Activated naive CD8-positive, alpha-beta T cell treated with anti-CD3 and anti-CD28 coated beads for 36 hours (primary cell): Measurements from ENCODE around the gene ASTE1. TPM values are rescaled to one million over a fixed set of nuclear protein-coding genes. Genes with fewer than 3 reads are reported as not detected.

Experiments
- DNase-seq: peaks from one replicate; pipeline ENCODE4 v3.0.0; 2021
- H3K27ac Mint-ChIP-seq: one replicate; pipeline ENCODE4 v1.8.0; 2022; ENCODE audit warnings: mild to moderate bottlenecking, moderate library complexity, mixed read lengths
- H3K27me3 Mint-ChIP-seq: one replicate; pipeline ENCODE4 v1.8.0; 2022; ENCODE audit warnings: mild to moderate bottlenecking, mixed read lengths
- H3K36me3 Mint-ChIP-seq: one replicate; pipeline ENCODE4 v1.8.0; 2021; ENCODE audit warnings: mild to moderate bottlenecking, mixed read lengths
- H3K4me1 Mint-ChIP-seq: one replicate; pipeline ENCODE4 v1.8.0; 2021; ENCODE audit warnings: mixed read lengths
- H3K4me3 Mint-ChIP-seq: one replicate; pipeline ENCODE4 v1.8.0; 2022; ENCODE audit warnings: mild to moderate bottlenecking, moderate library complexity, mixed read lengths
- H3K9me3 Mint-ChIP-seq: one replicate; pipeline ENCODE4 v1.8.0; 2022; ENCODE audit warnings: mixed read lengths
- total RNA-seq, 2 experiments: library from RNA; stranded (reverse); gene quantifications; one replicate each; pipeline ENCODE4 v1.2.3, GENCODE V29; 2021

The ASTE1 gene
- total RNA-seq, 2 experiments from 2014 or later: 8.0 to 9.6 TPM

DNA sequence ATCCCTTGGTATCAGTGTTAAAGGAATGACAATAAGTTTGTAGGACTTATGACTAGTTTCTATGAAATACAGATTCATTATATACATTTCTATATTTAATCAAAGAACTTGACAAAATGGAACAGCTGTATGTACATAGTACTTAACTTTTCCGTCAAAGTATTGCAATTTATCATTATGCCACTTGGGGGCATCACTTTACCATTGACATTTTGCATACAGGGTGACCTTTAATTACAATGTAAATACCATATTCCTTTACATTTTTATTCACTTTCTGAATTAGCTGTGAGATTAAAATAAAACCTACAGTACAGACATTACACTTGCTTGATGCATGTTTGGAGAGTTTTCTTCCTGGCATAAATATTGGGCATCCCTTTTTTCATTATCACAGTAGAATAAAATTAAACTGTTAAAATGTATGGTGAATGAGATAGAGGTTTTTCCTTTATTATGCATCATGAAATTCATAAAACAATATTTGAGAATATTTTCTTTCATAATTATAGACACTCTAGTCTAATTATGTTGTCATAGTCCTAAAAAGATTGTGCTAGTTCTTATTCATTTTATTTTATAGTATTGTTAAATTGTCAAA lies 7.0 kb upstream of the ASTE1 start:
- Mint-ChIP-seq H3K36me3 (no peaks in the 10 kb centered on the region), H3K9me3 (no peaks in the 10 kb centered on the region), H3K27ac (no peak overlapping the region), H3K4me1 (no peaks in the 10 kb centered on the region), H3K27me3 (no peaks in the 10 kb centered on the region), H3K4me3 (no peak overlapping the region)
- no peak for DNase-seq

DNA sequence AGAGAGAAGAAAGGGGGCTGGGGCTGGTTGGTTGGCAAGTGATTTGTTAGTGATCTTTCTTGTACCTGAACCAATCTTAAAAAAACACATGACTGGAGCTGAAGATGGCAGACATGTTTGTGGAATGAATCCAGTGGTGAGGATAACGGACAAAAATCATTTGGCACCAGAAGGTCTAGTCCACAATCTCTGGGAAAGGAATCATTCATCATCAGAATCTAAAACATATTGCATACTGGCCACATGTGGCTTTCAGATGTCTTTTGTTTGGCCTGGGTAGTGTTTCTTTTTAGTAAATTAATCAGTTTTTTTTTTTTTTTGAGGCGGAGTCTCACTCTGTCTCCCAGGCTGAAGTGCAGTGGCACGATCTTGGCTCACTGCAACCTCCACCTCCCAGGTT lies 5.0 kb upstream of the ASTE1 start:
- no peak overlapping the region for H3K4me3 Mint-ChIP-seq
- H3K9me3 Mint-ChIP-seq: no peaks in the 10 kb centered on the region
- H3K27me3 Mint-ChIP-seq: no peaks in the 10 kb centered on the region
- no peak overlapping the region for H3K27ac Mint-ChIP-seq
- no peak for DNase-seq
- H3K4me1 Mint-ChIP-seq: peaks cover 6% of the 10 kb centered on the region
- H3K36me3 Mint-ChIP-seq: no peaks in the 10 kb centered on the region

DNA sequence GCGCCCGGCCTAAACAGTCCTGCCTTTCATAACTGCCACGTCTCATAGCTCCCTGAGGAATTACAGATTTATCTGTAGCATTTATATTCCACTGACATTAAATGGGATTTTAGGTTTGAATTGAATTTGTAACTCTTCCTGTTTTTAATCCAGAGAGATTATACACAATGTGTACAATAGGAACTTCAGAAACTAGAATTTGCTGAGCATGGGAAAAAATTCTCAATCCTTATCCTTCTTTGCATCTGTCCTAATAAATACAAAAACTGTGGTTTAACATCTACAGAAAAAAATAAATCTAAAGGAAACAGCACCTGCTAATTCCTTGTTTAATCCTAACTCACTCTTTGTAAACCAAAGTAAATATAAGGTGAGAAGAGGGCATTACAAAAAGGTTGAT lies 2.2 kb upstream of the ASTE1 start:
- Mint-ChIP-seq H3K9me3 (no peaks in the 10 kb centered on the region), H3K36me3 (peaks cover 13% of the 10 kb centered on the region), H3K4me3 (no peak overlapping the region), H3K27me3 (no peaks in the 10 kb centered on the region), H3K4me1 (peaks cover 26% of the 10 kb centered on the region), H3K27ac (no peak overlapping the region)
- DNase-seq: no peak

DNA sequence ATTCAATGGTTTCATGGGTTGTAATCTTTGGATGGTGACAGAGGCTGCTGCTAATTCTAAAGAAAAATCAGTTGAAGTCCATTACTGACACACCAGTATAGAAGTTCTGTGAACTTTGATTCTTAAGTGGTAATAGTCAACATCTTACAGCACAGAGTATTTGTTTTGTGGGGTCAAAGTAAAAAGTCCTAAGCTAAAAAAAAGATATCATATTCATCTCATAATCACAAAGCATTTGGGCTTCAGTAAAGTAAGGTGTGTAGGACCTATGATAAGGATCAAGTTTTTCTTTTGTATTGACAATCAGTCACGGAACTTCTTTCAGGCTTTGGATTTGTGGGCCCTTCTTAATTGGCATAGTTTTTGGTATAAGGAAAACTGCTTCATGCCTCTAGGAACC lies 1.1 kb downstream of the ASTE1 start:
- peak overlapping the region; percentile 89 for H3K27ac Mint-ChIP-seq
- no peaks in the 10 kb centered on the region for H3K9me3 Mint-ChIP-seq
- no peak for DNase-seq
- no peaks in the 10 kb centered on the region for H3K27me3 Mint-ChIP-seq
- H3K4me1 Mint-ChIP-seq: peaks cover 47% of the 10 kb centered on the region
- H3K36me3 Mint-ChIP-seq: peaks cover 29% of the 10 kb centered on the region
- H3K4me3 Mint-ChIP-seq: peak overlapping the region; percentile 84

DNA sequence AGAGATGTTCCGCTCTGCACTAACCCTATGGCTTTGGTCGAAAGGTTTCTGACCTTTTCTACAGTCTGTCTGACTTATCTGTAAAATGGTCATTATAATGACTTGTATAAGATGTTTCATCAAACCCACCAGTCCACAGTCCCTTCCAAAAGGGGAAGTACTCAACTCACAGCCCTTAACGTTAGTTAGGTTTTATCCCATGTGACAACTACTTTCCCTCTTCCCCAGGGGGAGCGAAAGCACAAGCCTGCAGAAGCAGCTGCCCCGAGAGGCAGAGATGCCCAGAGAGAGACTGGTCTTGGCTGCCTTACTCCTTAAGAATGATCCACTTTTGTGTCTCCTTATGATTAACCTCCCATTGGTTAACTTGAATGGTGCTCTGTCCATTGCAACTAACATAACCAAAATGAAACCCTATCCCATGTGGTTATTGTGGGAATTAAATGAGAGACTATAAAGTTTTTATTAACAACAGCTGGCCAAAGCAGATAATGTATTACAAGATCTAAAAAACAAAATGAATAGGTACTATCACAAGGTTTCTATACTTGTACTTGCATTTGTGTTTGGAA lies 6.4 kb downstream of the ASTE1 start:
- Mint-ChIP-seq H3K27me3 (no peaks in the 10 kb centered on the region), H3K9me3 (no peaks in the 10 kb centered on the region), H3K27ac (no peak overlapping the region), H3K36me3 (peaks cover 47% of the 10 kb centered on the region), H3K4me3 (no peak overlapping the region), H3K4me1 (peaks cover 56% of the 10 kb centered on the region)
- no peak for DNase-seq

DNA sequence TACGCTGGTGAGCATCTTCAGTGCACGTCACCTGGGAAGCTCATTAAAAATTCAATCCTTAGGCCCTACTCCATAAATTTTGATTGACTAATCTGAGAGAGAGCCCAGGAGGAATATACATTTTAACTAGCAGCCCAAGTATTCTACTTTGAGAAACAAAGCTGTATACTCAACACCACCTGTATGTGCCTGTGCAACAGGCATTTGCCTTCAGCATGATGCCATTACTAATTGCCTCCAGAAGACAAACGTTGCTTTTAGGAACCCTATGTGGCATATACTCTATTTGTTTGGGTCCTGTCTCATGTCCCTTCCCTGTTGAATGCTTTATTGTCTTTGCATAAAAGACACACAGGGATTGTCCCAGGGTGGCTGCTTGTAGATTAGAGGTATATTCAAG lies 7.7 kb downstream of the ASTE1 start:
- Mint-ChIP-seq H3K4me3 (no peak overlapping the region), H3K9me3 (no peaks in the 10 kb centered on the region), H3K4me1 (peaks cover 46% of the 10 kb centered on the region), H3K27me3 (no peaks in the 10 kb centered on the region), H3K27ac (no peak overlapping the region), H3K36me3 (peaks cover 36% of the 10 kb centered on the region)
- no peak for DNase-seq

DNA sequence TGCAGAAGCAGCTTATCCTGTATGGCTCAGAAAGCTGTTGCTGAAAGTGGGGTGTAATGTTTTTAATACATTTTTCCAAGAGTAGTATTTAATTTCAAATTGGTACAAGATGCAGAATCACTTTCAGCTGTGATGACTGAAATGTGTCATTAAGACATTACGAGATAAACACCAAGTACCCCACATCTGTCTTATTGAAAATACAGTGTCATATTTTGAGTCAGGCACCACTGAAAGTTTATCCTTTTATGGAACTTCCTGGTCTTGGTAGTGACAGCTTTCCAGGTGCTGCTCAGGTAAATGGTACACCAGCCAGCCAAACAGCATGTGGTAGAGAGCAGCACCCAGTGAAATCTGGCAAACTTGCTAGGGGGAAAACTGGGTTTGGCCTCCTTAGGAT lies 16.9 kb downstream of the ASTE1 start:
- no peak overlapping the region for H3K27ac Mint-ChIP-seq
- H3K36me3 Mint-ChIP-seq: peaks cover 28% of the 10 kb centered on the region
- H3K27me3 Mint-ChIP-seq: no peaks in the 10 kb centered on the region
- no peak for DNase-seq
- peaks cover 14% of the 10 kb centered on the region for H3K4me1 Mint-ChIP-seq
- no peaks in the 10 kb centered on the region for H3K9me3 Mint-ChIP-seq
- no peak overlapping the region for H3K4me3 Mint-ChIP-seq

DNA sequence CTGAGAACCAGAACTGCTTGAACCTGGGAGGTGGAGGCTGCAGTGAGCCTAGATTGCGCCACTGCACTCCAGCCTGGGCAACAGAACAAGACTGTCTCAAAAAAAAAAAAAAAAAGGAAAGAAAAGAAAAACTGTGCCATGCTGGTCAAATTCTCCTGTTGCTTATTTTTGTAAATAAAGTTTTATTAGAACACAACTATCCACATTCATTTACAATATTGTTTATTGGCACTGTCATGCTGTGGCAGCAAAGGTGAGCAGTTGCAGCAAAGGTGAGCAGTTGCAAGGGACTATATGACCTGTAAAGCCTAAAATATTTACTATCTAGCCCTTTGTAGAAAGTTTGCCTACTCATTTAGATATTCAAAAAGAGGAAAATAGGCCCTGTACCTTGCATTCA lies 18.3 kb downstream of the ASTE1 start:
- no peaks in the 10 kb centered on the region for H3K27me3 Mint-ChIP-seq
- H3K36me3 Mint-ChIP-seq: peaks cover 38% of the 10 kb centered on the region
- no peak overlapping the region for H3K27ac Mint-ChIP-seq

DNA sequence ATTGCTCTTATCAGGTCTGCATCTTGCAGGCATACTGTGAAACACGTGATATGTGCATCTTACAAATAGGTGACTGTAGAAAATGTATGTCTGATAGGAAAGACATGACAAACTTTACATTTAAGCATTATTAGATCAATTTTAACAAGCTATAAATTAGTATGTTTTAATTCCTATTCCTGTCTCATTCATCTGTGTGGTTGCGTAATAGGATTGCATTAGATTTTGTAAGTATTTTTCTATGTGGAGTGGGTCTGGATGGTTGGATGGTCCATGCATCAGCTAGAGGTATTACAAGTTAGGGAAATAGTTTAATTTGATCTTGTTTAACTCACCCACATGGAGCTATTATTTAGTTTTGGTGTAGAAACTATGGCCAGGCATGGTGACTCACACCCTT lies 18.8 kb downstream of the ASTE1 start:
- Mint-ChIP-seq H3K27me3 (no peaks in the 10 kb centered on the region), H3K9me3 (no peaks in the 10 kb centered on the region), H3K4me3 (no peak overlapping the region), H3K27ac (no peak overlapping the region), H3K4me1 (peaks cover 18% of the 10 kb centered on the region), H3K36me3 (peaks cover 34% of the 10 kb centered on the region)
- no peak for DNase-seq

More for the DNA sequence above, 18.3 kb downstream of the ASTE1 start:
- Mint-ChIP-seq H3K4me1 (peaks cover 24% of the 10 kb centered on the region), H3K4me3 (no peak overlapping the region), H3K9me3 (no peaks in the 10 kb centered on the region)
- DNase-seq: no peak

DNA sequence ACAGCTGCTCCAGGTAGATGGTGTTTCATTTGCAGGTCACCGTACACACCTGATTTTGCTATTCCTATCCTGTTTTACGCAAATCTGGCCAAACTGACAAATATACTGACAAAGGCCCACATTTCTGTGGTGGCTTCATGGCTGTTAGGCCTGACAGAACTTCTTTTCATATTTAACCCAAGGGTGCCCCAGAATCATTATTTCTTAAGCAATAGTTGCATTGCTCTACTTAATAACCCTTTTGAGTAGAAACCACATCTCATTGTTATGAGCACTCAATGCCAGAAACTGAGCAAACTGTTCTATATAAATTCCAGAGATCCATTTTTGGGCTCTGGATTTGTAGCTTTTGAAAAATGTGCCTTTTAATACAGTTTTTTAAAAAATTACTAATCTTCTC lies 19.4 kb downstream of the ASTE1 start:
- H3K4me3 Mint-ChIP-seq: no peak overlapping the region
- peaks cover 17% of the 10 kb centered on the region for H3K4me1 Mint-ChIP-seq
- DNase-seq: no peak
- H3K27me3 Mint-ChIP-seq: no peaks in the 10 kb centered on the region
- no peak overlapping the region for H3K27ac Mint-ChIP-seq
- peaks cover 34% of the 10 kb centered on the region for H3K36me3 Mint-ChIP-seq
- H3K9me3 Mint-ChIP-seq: no peaks in the 10 kb centered on the region

DNA sequence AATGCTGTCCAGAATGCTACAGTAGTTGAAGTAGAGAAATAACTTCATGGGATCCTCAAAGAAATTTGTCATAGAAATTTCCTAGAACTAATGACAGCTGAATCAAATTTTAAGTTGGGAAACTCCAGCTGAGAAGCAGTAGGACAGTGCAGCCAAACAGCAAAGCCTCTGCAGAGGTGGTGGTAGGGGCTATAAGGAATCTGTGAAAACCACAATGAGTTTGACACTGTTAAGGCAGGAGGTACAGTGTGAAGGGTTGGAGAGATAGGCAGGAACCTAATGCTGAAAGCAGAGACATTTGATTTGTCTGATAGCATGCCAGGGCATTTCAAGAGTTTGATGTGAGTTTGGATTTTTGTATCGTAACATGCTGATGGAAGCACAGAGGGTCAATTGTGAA lies 22.0 kb downstream of the ASTE1 start:
- Mint-ChIP-seq H3K4me1 (peaks cover 21% of the 10 kb centered on the region), H3K36me3 (peaks cover 30% of the 10 kb centered on the region), H3K27me3 (no peaks in the 10 kb centered on the region), H3K9me3 (no peaks in the 10 kb centered on the region), H3K27ac (peak overlapping the region; percentile 34), H3K4me3 (no peak overlapping the region)
- no peak for DNase-seq

DNA sequence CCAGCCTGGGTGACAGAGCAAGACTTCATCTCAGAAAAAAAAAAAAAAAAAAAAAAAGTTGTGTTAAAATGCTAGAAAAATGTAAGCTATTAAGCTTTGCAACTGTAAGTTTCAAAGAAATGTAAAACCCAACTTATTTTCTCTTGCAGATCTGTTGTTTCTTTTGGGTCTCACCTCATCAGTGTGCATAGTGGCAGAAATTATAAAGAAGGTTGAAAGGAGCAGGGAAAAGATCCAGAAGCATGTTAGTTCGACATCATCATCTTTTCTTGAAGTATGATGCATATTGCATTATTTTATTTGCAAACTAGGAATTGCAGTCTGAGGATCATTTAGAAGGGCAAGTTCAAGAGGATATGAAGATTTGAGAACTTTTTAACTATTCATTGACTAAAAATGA lies 25.6 kb downstream of the ASTE1 start:
- H3K27ac Mint-ChIP-seq: peak overlapping the region; percentile 14
- H3K4me1 Mint-ChIP-seq: peaks cover 15% of the 10 kb centered on the region
- DNase-seq: no peak
- H3K27me3 Mint-ChIP-seq: no peaks in the 10 kb centered on the region
- H3K36me3 Mint-ChIP-seq: peaks cover 24% of the 10 kb centered on the region
- H3K9me3 Mint-ChIP-seq: no peaks in the 10 kb centered on the region
- H3K4me3 Mint-ChIP-seq: no peak overlapping the region

DNA sequence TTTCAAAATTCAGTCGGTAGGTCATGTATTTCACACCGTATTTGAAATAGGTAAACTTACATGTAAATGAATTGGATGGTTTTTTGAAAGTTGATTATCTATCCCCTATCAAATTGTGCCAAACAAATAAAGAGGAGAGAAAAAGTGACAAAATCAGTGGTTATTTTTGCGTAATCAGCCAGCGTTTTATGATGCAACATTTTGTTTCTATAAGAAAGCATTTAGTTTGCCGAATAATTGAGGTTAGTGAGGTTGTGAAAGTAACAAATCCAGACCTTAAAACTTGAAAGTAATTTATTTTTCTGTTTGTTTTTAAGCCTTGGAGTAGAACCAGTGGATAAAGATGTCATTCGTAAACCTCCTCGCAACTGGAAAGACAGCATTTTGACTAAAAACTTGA lies 29.3 kb downstream of the ASTE1 start:
- Mint-ChIP-seq H3K4me3 (no peak overlapping the region), H3K27me3 (no peaks in the 10 kb centered on the region), H3K9me3 (no peaks in the 10 kb centered on the region), H3K36me3 (peaks cover 13% of the 10 kb centered on the region), H3K4me1 (peaks cover 3% of the 10 kb centered on the region), H3K27ac (no peak overlapping the region)
- DNase-seq: no peak

DNA sequence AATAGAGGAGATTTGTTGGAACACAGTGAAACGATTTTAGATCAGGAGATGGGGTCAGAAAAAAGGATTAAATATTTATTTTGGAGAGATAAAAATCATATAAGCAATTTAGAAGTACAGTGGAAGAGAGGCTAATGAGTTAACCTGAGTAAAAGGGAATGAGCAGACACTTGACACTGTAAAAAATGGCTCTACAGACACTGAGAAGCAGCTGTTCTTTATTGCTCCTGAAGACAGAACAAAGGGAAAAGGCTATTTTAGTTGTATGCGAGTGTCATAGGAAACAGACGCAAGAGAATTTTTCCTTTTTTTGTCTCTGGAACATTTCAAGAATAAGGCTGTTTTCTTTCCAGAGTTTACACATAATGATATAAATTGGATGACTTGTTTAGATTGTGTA lies 34.3 kb downstream of the ASTE1 start:
- no peak for DNase-seq
- Mint-ChIP-seq H3K4me1 (peaks cover 3% of the 10 kb centered on the region), H3K4me3 (no peak overlapping the region), H3K36me3 (peaks cover 14% of the 10 kb centered on the region), H3K9me3 (no peaks in the 10 kb centered on the region), H3K27me3 (no peaks in the 10 kb centered on the region), H3K27ac (no peak overlapping the region)

DNA sequence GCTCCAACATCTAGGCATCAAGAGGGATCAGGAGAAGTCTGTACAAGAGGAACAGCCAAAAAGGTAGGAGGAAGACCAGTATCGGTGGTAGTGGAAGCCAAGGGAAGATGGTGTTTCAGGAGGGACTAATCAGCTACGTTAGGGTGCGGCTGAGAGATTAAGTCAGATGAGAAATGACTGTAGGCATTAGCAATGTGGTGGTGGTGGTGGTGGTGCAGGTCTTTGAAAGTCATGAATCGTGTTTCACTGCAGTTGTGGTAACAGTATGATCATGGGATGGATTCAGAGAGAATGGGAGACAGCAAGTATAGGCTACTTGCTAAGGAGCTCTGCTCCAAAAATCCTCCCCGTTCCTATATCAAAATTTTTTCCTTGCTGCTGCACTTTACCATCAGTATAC lies 35.5 kb downstream of the ASTE1 start:
- H3K4me1 Mint-ChIP-seq: peaks cover 3% of the 10 kb centered on the region
- no peak for DNase-seq

DNA sequence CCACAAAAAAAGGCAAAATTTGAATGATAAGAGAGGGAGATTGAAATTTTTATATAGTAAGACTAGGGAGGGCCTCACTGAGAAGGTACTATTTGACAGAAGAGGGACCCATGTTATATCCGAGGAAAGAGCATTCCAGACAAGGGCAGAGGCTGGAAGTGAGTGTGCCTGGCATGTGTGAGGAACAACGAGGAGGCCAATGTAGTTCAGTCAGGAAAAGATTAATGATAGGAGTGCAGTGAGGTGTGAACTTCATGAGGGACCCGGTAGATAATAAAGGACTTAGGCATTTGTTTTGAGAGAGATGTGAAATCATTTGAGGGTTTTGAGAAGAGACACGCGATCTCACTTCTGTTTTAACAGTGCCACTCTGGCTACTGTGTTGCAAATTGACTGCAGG lies 36.3 kb downstream of the ASTE1 start:
- no peak overlapping the region for H3K27ac Mint-ChIP-seq

More for the DNA sequence above, 35.5 kb downstream of the ASTE1 start:
- no peaks in the 10 kb centered on the region for H3K27me3 Mint-ChIP-seq
- no peak overlapping the region for H3K4me3 Mint-ChIP-seq
- H3K9me3 Mint-ChIP-seq: no peaks in the 10 kb centered on the region
- no peak overlapping the region for H3K27ac Mint-ChIP-seq
- peaks cover 14% of the 10 kb centered on the region for H3K36me3 Mint-ChIP-seq

More for the DNA sequence above, 36.3 kb downstream of the ASTE1 start:
- no peak for DNase-seq
- no peaks in the 10 kb centered on the region for H3K27me3 Mint-ChIP-seq
- H3K9me3 Mint-ChIP-seq: no peaks in the 10 kb centered on the region
- no peak overlapping the region for H3K4me3 Mint-ChIP-seq
- peaks cover 14% of the 10 kb centered on the region for H3K36me3 Mint-ChIP-seq
- H3K4me1 Mint-ChIP-seq: peaks cover 3% of the 10 kb centered on the region
